ENCODE results near the gene MBD2.

MBD2 gene

GRCh38 chr18:54192415-54192814 is 32.1 kb downstream of the MBD2 start:
- DNase-seq: no peak

- DNase-seq: no peak
Observed at GRCh38 chr18:54191352-54191751, 33.1 kb downstream of the MBD2 start.

- DNase-seq: no peak
Observed at GRCh38 chr18:54187372-54187771, 37.1 kb downstream of the MBD2 start.

- no peak for DNase-seq
Observed at GRCh38 chr18:54184836-54185235, 39.6 kb downstream of the MBD2 start.

- DNase-seq: no peak
Observed at GRCh38 chr18:54183390-54183789, 41.1 kb downstream of the MBD2 start.

GRCh38 chr18:54181856-54182602 is 42.4 kb downstream of the MBD2 start:
- peak in 1 of 2 experiments; percentile 73 for DNase-seq

- DNase-seq: no peak
Observed at GRCh38 chr18:54173980-54174630, 50.4 kb downstream of the MBD2 start.

GRCh38 chr18:54173250-54173649 is 51.2 kb downstream of the MBD2 start:
- no peak for DNase-seq

GRCh38 chr18:54169431-54170403 is 54.8 kb downstream of the MBD2 start:
- DNase-seq: no peak

GRCh38 chr18:54165450-54165849 is 59.0 kb downstream of the MBD2 start:
- DNase-seq: no peak

GRCh38 chr18:54163453-54163852 is 61.0 kb downstream of the MBD2 start:
- no peak for DNase-seq

- DNase-seq: peak in 1 of 2 experiments; percentile 56
Observed at GRCh38 chr18:54162431-54162830, 62.0 kb downstream of the MBD2 start.

GRCh38 chr18:54161267-54161666 is 63.2 kb downstream of the MBD2 start:
- DNase-seq: peak in 1 of 2 experiments; percentile 54

- no peak for DNase-seq
Observed at GRCh38 chr18:54159906-54160305, 64.6 kb downstream of the MBD2 start.

GRCh38 chr18:54157646-54158385 is 66.7 kb downstream of the MBD2 start:
- DNase-seq: no peak

- no peak for DNase-seq
Observed at GRCh38 chr18:54155412-54155811, 69.1 kb downstream of the MBD2 start.

- no peak for DNase-seq
Observed at GRCh38 chr18:54154231-54154630, 70.2 kb downstream of the MBD2 start.

GRCh38 chr18:54151376-54151775 is 73.1 kb downstream of the MBD2 start:
- no peak for DNase-seq

- no peak for DNase-seq
Observed at GRCh38 chr18:54150226-54150625, 74.2 kb downstream of the MBD2 start.

- DNase-seq: peak; percentile 73 to 90
Observed at GRCh38 chr18:54149078-54149697, 75.3 kb downstream of the MBD2 start.

GRCh38 chr18:54148678-54149077 is 75.8 kb downstream of the MBD2 start:
- DNase-seq: no peak

- no peak for DNase-seq
Observed at GRCh38 chr18:54148151-54148550, 76.3 kb downstream of the MBD2 start.
